ENCODE results near the gene SLC29A3. TPM values are rescaled to one million over a fixed set of nuclear protein-coding genes. Genes with fewer than 3 reads are reported as not detected.
A peak's percentile ranks its signal among the peaks of the same experiment; 100 is the strongest.
"Not testable (repeated sequence)": the region's sequence is repeated elsewhere in the genome, so short reads cannot be mapped to it uniquely, and the experiment has no call there.

Gene SLC29A3
- total and polyA plus RNA-seq, 2 donors = 2.5 to 5.6 TPM

- H3K4me3 ChIP-seq (ENCODE audit: low read length in 2 of 2) = no peak overlapping the region
- WGBS = 96% methylated on average over 9 of the region's 9 CpGs
- H3K9me3 ChIP-seq (ENCODE audit: control insufficient read depth in 2 of 2, insufficient read depth in 1 of 2, low read length in 1 of 2) = no peaks in the 10 kb centered on the region
- peaks cover 5 to 7% of the 10 kb centered on the region in 2 donors for H3K36me3 ChIP-seq (ENCODE audit: control insufficient read depth in 2 of 2, insufficient read depth in 2 of 2, low read length in 1 of 2)
- H3K27ac ChIP-seq (ENCODE audit: low read depth in 1 of 2, low read length in 1 of 2) = no peak overlapping the region
- peaks cover 0 to 6% of the 10 kb centered on the region in 2 donors for H3K4me1 ChIP-seq (ENCODE audit: control insufficient read depth in 2 of 2, insufficient read depth in 2 of 2, low read length in 2 of 2)
- no peak for DNase-seq (ENCODE audit: low read depth in 6 of 9, low spot score in 9 of 9)
- H3K27me3 ChIP-seq (ENCODE audit: control insufficient read depth in 2 of 2, insufficient read depth in 1 of 2, low read length in 1 of 2) = no peaks in the 10 kb centered on the region
Observed at GRCh38 chr10:71295641-71296040, 23.4 kb upstream of the SLC29A3 start.

- H3K27me3 ChIP-seq (ENCODE audit: control insufficient read depth in 2 of 2, insufficient read depth in 1 of 2, low read length in 1 of 2) = no peaks in the 10 kb centered on the region
- H3K4me1 ChIP-seq (ENCODE audit: control insufficient read depth in 2 of 2, insufficient read depth in 2 of 2, low read length in 2 of 2) = peaks cover 0 to 6% of the 10 kb centered on the region in 2 donors
- no peaks in the 10 kb centered on the region for H3K9me3 ChIP-seq (ENCODE audit: control insufficient read depth in 2 of 2, insufficient read depth in 1 of 2, low read length in 1 of 2)
- no peak for DNase-seq (ENCODE audit: low read depth in 6 of 9, low spot score in 9 of 9)
- no peak overlapping the region for H3K4me3 ChIP-seq (ENCODE audit: low read length in 2 of 2)
- H3K27ac ChIP-seq (ENCODE audit: low read depth in 1 of 2, low read length in 1 of 2) = no peak overlapping the region
- peaks cover 5 to 7% of the 10 kb centered on the region in 2 donors for H3K36me3 ChIP-seq (ENCODE audit: control insufficient read depth in 2 of 2, insufficient read depth in 2 of 2, low read length in 1 of 2)
- 53% methylated on average over 5 of the region's 5 CpGs for WGBS
Observed at GRCh38 chr10:71296086-71296485, 23.0 kb upstream of the SLC29A3 start.

DNA sequence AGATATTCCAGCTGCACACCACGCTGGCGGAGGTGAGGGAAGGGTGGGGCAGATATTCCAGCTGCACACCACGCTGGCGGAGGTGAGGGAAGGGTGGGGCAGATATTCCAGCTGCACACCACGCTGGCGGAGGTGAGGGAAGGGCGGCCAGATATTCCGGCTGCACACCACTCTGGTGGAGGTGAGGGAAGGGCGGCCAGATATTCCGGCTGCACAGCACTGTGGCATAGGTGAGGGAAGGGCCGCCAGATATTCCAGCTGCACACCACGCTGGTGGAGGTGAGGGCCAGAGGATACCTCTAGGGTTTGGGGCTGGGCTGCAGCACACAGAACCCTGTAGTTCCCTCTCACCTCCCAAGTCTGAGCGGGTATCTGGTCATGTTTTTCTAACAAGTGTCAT lies 22.2 kb upstream of the SLC29A3 start:
- not testable (repeated sequence) for DNase-seq (ENCODE audit: low read depth in 6 of 9, low spot score in 9 of 9); H3K4me1 ChIP-seq (ENCODE audit: control insufficient read depth in 2 of 2, insufficient read depth in 2 of 2, low read length in 2 of 2); H3K9me3 ChIP-seq (ENCODE audit: control insufficient read depth in 2 of 2, insufficient read depth in 1 of 2, low read length in 1 of 2); H3K27ac ChIP-seq (ENCODE audit: low read depth in 1 of 2, low read length in 1 of 2); H3K27me3 ChIP-seq (ENCODE audit: control insufficient read depth in 2 of 2, insufficient read depth in 1 of 2, low read length in 1 of 2); H3K4me3 ChIP-seq (ENCODE audit: low read length in 2 of 2); H3K36me3 ChIP-seq (ENCODE audit: control insufficient read depth in 2 of 2, insufficient read depth in 2 of 2, low read length in 1 of 2)
- WGBS = 85% methylated on average over 12 of the region's 13 CpGs

GRCh38 chr10:71297343-71297742 lies 21.7 kb upstream of the SLC29A3 start:
- 95% methylated on average over 3 of the region's 3 CpGs for WGBS
- H3K27ac ChIP-seq (ENCODE audit: low read depth in 1 of 2, low read length in 1 of 2) = no peak overlapping the region
- H3K36me3 ChIP-seq (ENCODE audit: control insufficient read depth in 2 of 2, insufficient read depth in 2 of 2, low read length in 1 of 2) = peaks cover 5 to 7% of the 10 kb centered on the region in 2 donors
- peaks cover 0 to 6% of the 10 kb centered on the region in 2 donors for H3K4me1 ChIP-seq (ENCODE audit: control insufficient read depth in 2 of 2, insufficient read depth in 2 of 2, low read length in 2 of 2)
- H3K27me3 ChIP-seq (ENCODE audit: control insufficient read depth in 2 of 2, insufficient read depth in 1 of 2, low read length in 1 of 2) = no peaks in the 10 kb centered on the region
- no peak overlapping the region for H3K4me3 ChIP-seq (ENCODE audit: low read length in 2 of 2)
- DNase-seq (ENCODE audit: low read depth in 6 of 9, low spot score in 9 of 9) = no peak
- no peaks in the 10 kb centered on the region for H3K9me3 ChIP-seq (ENCODE audit: control insufficient read depth in 2 of 2, insufficient read depth in 1 of 2, low read length in 1 of 2)

GRCh38 chr10:71299071-71299785 lies 19.8 kb upstream of the SLC29A3 start:
- WGBS = 58% methylated on average over 14 of the region's 14 CpGs
- Histone ChIP-seq H3K36me3 (ENCODE audit: control insufficient read depth in 2 of 2, insufficient read depth in 2 of 2, low read length in 1 of 2) (peaks cover 3 to 5% of the 10 kb centered on the region in 2 donors), H3K9me3 (ENCODE audit: control insufficient read depth in 2 of 2, insufficient read depth in 1 of 2, low read length in 1 of 2) (no peaks in the 10 kb centered on the region), H3K27me3 (ENCODE audit: control insufficient read depth in 2 of 2, insufficient read depth in 1 of 2, low read length in 1 of 2) (no peaks in the 10 kb centered on the region), H3K4me1 (ENCODE audit: control insufficient read depth in 2 of 2, insufficient read depth in 2 of 2, low read length in 2 of 2) (peaks cover 0 to 9% of the 10 kb centered on the region in 2 donors), H3K27ac (ENCODE audit: low read depth in 1 of 2, low read length in 1 of 2) (no peak overlapping the region), H3K4me3 (ENCODE audit: low read length in 2 of 2) (no peak overlapping the region)
- DNase-seq (ENCODE audit: low read depth in 6 of 9, low spot score in 9 of 9) = peak in 2 of 9 donors; percentile 14 to 28

DNA sequence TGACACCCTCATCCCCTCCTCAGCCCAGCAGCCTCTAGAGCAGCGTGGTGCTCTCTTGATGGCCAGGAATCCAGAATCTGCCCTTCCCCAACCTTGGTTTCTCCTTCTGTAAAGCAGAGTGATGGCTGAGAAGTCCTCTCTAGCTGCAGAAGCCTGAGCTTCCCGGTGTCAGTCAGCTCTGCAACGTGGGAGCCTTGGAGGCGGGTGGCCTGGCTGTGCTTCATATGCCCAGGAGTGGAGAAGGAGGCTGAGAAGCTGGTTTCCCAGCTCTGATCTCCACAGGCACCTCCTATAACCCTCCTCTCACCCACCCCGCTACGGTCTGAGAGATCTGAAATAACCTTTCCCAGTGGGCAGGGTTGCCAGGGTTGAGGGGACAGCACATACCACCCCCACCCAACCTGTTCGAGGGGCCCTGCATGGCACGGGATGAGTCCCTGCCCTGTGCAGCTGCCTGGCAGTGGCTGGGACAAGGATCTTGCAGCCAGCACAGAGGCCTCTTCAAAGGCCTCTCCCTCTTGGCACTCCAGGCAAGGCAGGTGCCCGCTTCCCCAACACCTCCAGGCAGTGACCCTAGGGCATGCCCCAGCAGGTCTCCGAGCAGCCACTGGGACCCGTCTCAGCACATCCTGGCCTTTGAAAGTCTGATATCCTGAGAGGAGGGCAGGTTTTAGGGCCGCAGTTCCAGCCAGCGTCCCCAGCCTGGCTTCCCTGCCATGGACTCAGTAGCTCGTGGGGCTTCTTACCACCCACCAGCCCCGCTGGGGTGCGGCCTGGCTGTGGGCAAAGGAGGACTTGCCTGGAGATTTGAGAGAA lies 18.3 kb upstream of the SLC29A3 start:
- H3K4me3 ChIP-seq (ENCODE audit: low read length in 2 of 2) = no peak overlapping the region
- peak overlapping the region in 1 of 2 donors; percentile 31 for H3K27ac ChIP-seq (ENCODE audit: low read depth in 1 of 2, low read length in 1 of 2)
- DNase-seq (ENCODE audit: low read depth in 6 of 9, low spot score in 9 of 9) = no peak
- peaks cover 0 to 9% of the 10 kb centered on the region in 2 donors for H3K4me1 ChIP-seq (ENCODE audit: control insufficient read depth in 2 of 2, insufficient read depth in 2 of 2, low read length in 2 of 2)
- peaks cover 3 to 5% of the 10 kb centered on the region in 2 donors for H3K36me3 ChIP-seq (ENCODE audit: control insufficient read depth in 2 of 2, insufficient read depth in 2 of 2, low read length in 1 of 2)
- H3K27me3 ChIP-seq (ENCODE audit: control insufficient read depth in 2 of 2, insufficient read depth in 1 of 2, low read length in 1 of 2) = no peaks in the 10 kb centered on the region
- WGBS = 95% methylated on average over 16 of the region's 16 CpGs
- H3K9me3 ChIP-seq (ENCODE audit: control insufficient read depth in 2 of 2, insufficient read depth in 1 of 2, low read length in 1 of 2) = no peaks in the 10 kb centered on the region

- H3K9me3 ChIP-seq (ENCODE audit: control insufficient read depth in 2 of 2, insufficient read depth in 1 of 2, low read length in 1 of 2) = no peaks in the 10 kb centered on the region
- H3K4me1 ChIP-seq (ENCODE audit: control insufficient read depth in 2 of 2, insufficient read depth in 2 of 2, low read length in 2 of 2) = peaks cover 0 to 9% of the 10 kb centered on the region in 2 donors
- peaks cover 3 to 5% of the 10 kb centered on the region in 2 donors for H3K36me3 ChIP-seq (ENCODE audit: control insufficient read depth in 2 of 2, insufficient read depth in 2 of 2, low read length in 1 of 2)
- H3K27ac ChIP-seq (ENCODE audit: low read depth in 1 of 2, low read length in 1 of 2) = peak overlapping the region in 1 of 2 donors; percentile 31
- H3K4me3 ChIP-seq (ENCODE audit: low read length in 2 of 2) = no peak overlapping the region
- no peak for DNase-seq (ENCODE audit: low read depth in 6 of 9, low spot score in 9 of 9)
- H3K27me3 ChIP-seq (ENCODE audit: control insufficient read depth in 2 of 2, insufficient read depth in 1 of 2, low read length in 1 of 2) = no peaks in the 10 kb centered on the region
- WGBS = 96% methylated on average over 12 of the region's 12 CpGs
Observed at GRCh38 chr10:71301371-71301916, 17.6 kb upstream of the SLC29A3 start.

DNA sequence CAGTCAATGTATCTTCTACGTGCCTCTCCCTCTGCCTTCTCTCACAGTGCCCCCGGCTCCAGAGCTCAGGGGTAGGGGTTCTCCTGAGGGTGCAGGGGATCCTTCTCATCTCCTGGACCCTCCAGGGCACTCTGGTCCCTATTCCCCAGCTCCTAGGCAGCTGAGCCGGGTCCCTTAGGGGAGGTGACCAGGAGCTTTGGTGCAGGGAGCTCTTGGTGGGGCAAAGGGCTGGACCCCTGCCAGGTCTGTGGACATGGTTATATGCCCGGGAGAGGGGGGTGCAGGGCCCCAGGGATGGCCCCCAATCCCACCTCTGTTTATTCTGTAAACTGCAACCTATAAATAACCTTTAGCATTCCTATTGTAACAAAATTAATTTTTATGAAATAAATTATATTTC lies 16.6 kb upstream of the SLC29A3 start:
- Histone ChIP-seq H3K4me1 (ENCODE audit: control insufficient read depth in 2 of 2, insufficient read depth in 2 of 2, low read length in 2 of 2) (peaks cover 0 to 9% of the 10 kb centered on the region in 2 donors), H3K27ac (ENCODE audit: low read depth in 1 of 2, low read length in 1 of 2) (no peak overlapping the region), H3K4me3 (ENCODE audit: low read length in 2 of 2) (no peak overlapping the region), H3K36me3 (ENCODE audit: control insufficient read depth in 2 of 2, insufficient read depth in 2 of 2, low read length in 1 of 2) (peaks cover 3 to 5% of the 10 kb centered on the region in 2 donors), H3K27me3 (ENCODE audit: control insufficient read depth in 2 of 2, insufficient read depth in 1 of 2, low read length in 1 of 2) (no peaks in the 10 kb centered on the region), H3K9me3 (ENCODE audit: control insufficient read depth in 2 of 2, insufficient read depth in 1 of 2, low read length in 1 of 2) (no peaks in the 10 kb centered on the region)
- DNase-seq (ENCODE audit: low read depth in 6 of 9, low spot score in 9 of 9) = no peak
- WGBS = 92% methylated on average over 4 of the region's 4 CpGs
